A549 treated with Hydrocortisone at 1 μM for 4 hours (cell line): ENCODE measurements around the gene NID2. TPM values are rescaled to one million over a fixed set of nuclear protein-coding genes. Genes with fewer than 3 reads are reported as not detected.

Experiments
- total RNA-seq: library from RNA; stranded (reverse); fragments of 200-300 nt; extraction: Qiagen RNA extraction; gene quantifications from 5 replicates; pipeline ENCODE4 v1.2.3, GENCODE V29; 2022

Gene NID2
- 24.6 to 41.4 TPM (median 28.0 TPM) in 5 replicates for total RNA-seq

GRCh38 chr14:52068615-52069306 lies at the start of gene NID2:
Gene NID2 (minus strand): TSS chr14:52069059. CDS start chr14:52068994, 65 bp downstream.

GRCh38 chr14:51989293-51990234 lies 79.3 kb downstream of the NID2 start, which contains the start of gene RTRAF:
Gene RTRAF (plus strand): TSS chr14:51989546. CDS start chr14:51989640, 94 bp downstream.

Other genes starting within 250 kb of the NID2 start
- gene GNG2, start 208.4 kb downstream of the NID2 start, total RNA-seq, result 2.3 to 3.1 TPM (median 2.6 TPM) in 5 replicates
- 256 to 273 TPM (median 262 TPM) in 5 replicates for gene RTRAF, start 79.5 kb downstream of the NID2 start, total RNA-seq
- not detected in 5 replicates for gene PTGDR, start 198.6 kb upstream of the NID2 start, total RNA-seq
- gene PTGER2, start 245.3 kb upstream of the NID2 start, total RNA-seq, result 2.5 to 4.4 TPM (median 4.2 TPM) in 5 replicates